Adrenal gland (tissue), 12 donors: Measurements from ENCODE around the gene PRKCA. TPM values are rescaled to one million over a fixed set of nuclear protein-coding genes. Genes with fewer than 3 reads are reported as not detected.
A peak's percentile ranks its signal among the peaks of the same experiment; 100 is the strongest.

Source experiments
- DNase-seq, 7 donors: peaks; one replicate each; pipeline ENCODE4 v3.0.0-alpha.2; 2019 to 2020
- H3K27ac ChIP-seq, 5 donors: fragments of 200-600 bp; sonication (generic) in 4 of 5; 1 replicate in 3 of 5; 2 replicates in 2 of 5; pipeline versions ENCODE4 v1.5.1 to v1.8.0; 2016 to 2020; ENCODE audit warnings: mild to moderate bottlenecking in 1 of 5
- H3K27me3 ChIP-seq: fragments of 200-600 bp; 2 replicates; pipeline ENCODE4 v1.8.0; 2021
- H3K36me3 ChIP-seq, 2 donors: fragments of 200-600 bp; replicated peaks in 1 of 2; 1 replicate in 1 of 2; 2 replicates in 1 of 2; pipeline versions ENCODE4 v1.5.1 to v1.8.0; 2018 to 2022
- H3K4me1 ChIP-seq, 2 donors: fragments of 200-600 bp; replicated peaks in 1 of 2; 1 replicate in 1 of 2; 2 replicates in 1 of 2; pipeline versions ENCODE4 v1.5.1 to v1.8.0; 2018 to 2021
- H3K4me3 ChIP-seq, 4 donors: fragments of 200-600 bp; sonication (generic) in 3 of 4; one replicate each; pipeline ENCODE4 v1.5.1; 2016 to 2018
- H3K9me3 ChIP-seq, 3 donors: fragments of 200-600 bp; sonication (generic) in 1 of 3; replicated peaks in 1 of 3; 1 replicate in 2 of 3; 2 replicates in 1 of 3; pipeline versions ENCODE4 v1.5.1 to v1.8.0; 2016 to 2021
- CTCF ChIP-seq, 6 experiments: fragments of 450-650 bp in 4 of 6; fragments of 200-600 bp in 2 of 6; sonication (generic) in 1 of 6; IDR thresholded peaks; 1 replicate in 5 of 6; 2 replicates in 1 of 6; pipeline versions ENCODE4 v1.5.1 to v1.8.0; 2016 to 2021; ENCODE audit warnings: antibody characterized with exemption in 6 of 6, mild to moderate bottlenecking in 2 of 6, moderate library complexity in 1 of 6
- POLR2A ChIP-seq, 2 donors: fragments of 450-650 bp; IDR thresholded peaks; one replicate each; pipeline ENCODE4 v1.6.1; 2017; ENCODE audit warnings: antibody characterized with exemption in 2 of 2, mild to moderate bottlenecking in 2 of 2, moderate library complexity in 1 of 2
- WGBS, 4 donors: extraction: QIAGEN DNeasy Blood & Tissue Kit in 2 of 4; methylation state at CpG; one replicate each; pipeline versions ENCODE4 v1.1.5 to v1.1.7; 2013 to 2017; 5-methylcytosine and 5-hydroxymethylcytosine counted together
- intact Hi-C, 2 donors: fragments of 100-400 bp; cut with DNase I; formaldehyde crosslinking; loops; one replicate each; pipeline versions ENCODE4 v1.14.1 to v1.15.0; 2022 to 2023
- polyA plus RNA-seq, 3 donors: library from polyadenylated mRNA; stranded (reverse); fragments of 200-250 nt in 2 of 3; fragments of 350-450 nt in 1 of 3; fragmentation: Illumina TruSeq in 1 of 3; extraction: RNeasy Lipid Tissue Mini Kit (QIAGEN cat#74804) in 1 of 3; gene quantifications; one replicate each; pipeline ENCODE4 v1.2.3, GENCODE V29; 2013 to 2014
- total RNA-seq, 9 donors: library from RNA; depleted of rRNA in 4 of 9; stranded (reverse); fragments of >200 nt in 4 of 9; fragments of 120-200 nt in 1 of 9; fragmentation: NEBNext Ultra II Directional in 1 of 9; extraction: Animal tissue kit (Norgen Biotek cat#: 25700) in 1 of 9; gene quantifications; one replicate each; pipeline versions ENCODE4 v1.1.0 to v1.2.4, GENCODE V29; 2013 to 2023
- donor health status: healthy with polysubstance abuse.
- donor health status: Bipolar disorder and iron deficiency.
- donor health status: DM: yes; HTN: yes; CAD: no.
- donor health status: DM: no; HTN: no; CAD: no.
- donor health status: DM: no; HTN: no; CAD: no.
- donor health status: DM: yes; HTN: yes; CAD: no.

PRKCA gene
- total and polyA plus RNA-seq, 12 donors, result 15.1 to 202 (median 84.1) TPM

GRCh38 chr17:66519154-66519553, 216.7 kb downstream of the PRKCA start:
- no peak for TF ChIP-seq POLR2A (IDR thresholded peaks at IDR 0.05)
- TF ChIP-seq CTCF (IDR thresholded peaks at IDR 0.05), result no peak
- Histone ChIP-seq H3K27me3 (no peaks in the 10 kb centered on the region), H3K36me3 (no peaks in the 10 kb centered on the region), H3K9me3 (no peaks in the 10 kb centered on the region), H3K4me3 (no peak overlapping the region), H3K27ac (no peak overlapping the region), H3K4me1 (peaks cover 0 to 35% of the 10 kb centered on the region in 2 donors)
- DNase-seq, result no peak
- intact Hi-C loops, result no loop called here
- 91 to 98% (median 96%) methylated on average over 3 of the region's 3 CpGs for WGBS, 4 donors

- TF ChIP-seq CTCF (IDR thresholded peaks at IDR 0.05), result no peak
- no peak for TF ChIP-seq POLR2A (IDR thresholded peaks at IDR 0.05)
- no peaks in the 10 kb centered on the region for H3K9me3 ChIP-seq
- H3K36me3 ChIP-seq, result no peaks in the 10 kb centered on the region
- no peak for DNase-seq
- H3K27ac ChIP-seq, result no peak overlapping the region
- no peak overlapping the region for H3K4me3 ChIP-seq
- H3K4me1 ChIP-seq, result peaks cover 0 to 35% of the 10 kb centered on the region in 2 donors
- intact Hi-C loops, result no loop called here
- 44 to 72% (median 66%) methylated on average over 2 of the region's 2 CpGs for WGBS, 4 donors
- H3K27me3 ChIP-seq, result no peaks in the 10 kb centered on the region
Observed at GRCh38 chr17:66520999-66521398, 218.6 kb downstream of the PRKCA start.

- Histone ChIP-seq H3K27me3 (no peaks in the 10 kb centered on the region), H3K4me1 (peaks cover 0 to 28% of the 10 kb centered on the region in 2 donors), H3K27ac (peak overlapping the region in 1 of 5 donors; percentile 10), H3K9me3 (no peaks in the 10 kb centered on the region), H3K4me3 (no peak overlapping the region), H3K36me3 (no peaks in the 10 kb centered on the region)
- DNase-seq, result peak in 1 of 7 donors; percentile 46
- 91 to 97% (median 94%) methylated on average over 3 of the region's 3 CpGs for WGBS, 4 donors
- TF ChIP-seq POLR2A (IDR thresholded peaks at IDR 0.05) (no peak), CTCF (IDR thresholded peaks at IDR 0.05) (no peak)
- intact Hi-C loops, result no loop called here
Observed at GRCh38 chr17:66522591-66523272, 220.3 kb downstream of the PRKCA start.

- intact Hi-C loops, result no loop called here
- 83 to 91% (median 87%) methylated on average over 6 of the region's 6 CpGs for WGBS, 4 donors
- TF ChIP-seq CTCF (IDR thresholded peaks at IDR 0.05) (no peak), POLR2A (IDR thresholded peaks at IDR 0.05) (no peak)
- peak overlapping the region in 2 of 5 donors; percentile 10 to 25 for H3K27ac ChIP-seq
- H3K36me3 ChIP-seq, result no peaks in the 10 kb centered on the region
- no peaks in the 10 kb centered on the region for H3K27me3 ChIP-seq
- H3K4me1 ChIP-seq, result peaks cover 0 to 19% of the 10 kb centered on the region in 2 donors
- no peak overlapping the region for H3K4me3 ChIP-seq
- DNase-seq, result no peak
- H3K9me3 ChIP-seq, result no peaks in the 10 kb centered on the region
Observed at GRCh38 chr17:66523378-66524200, 221.2 kb downstream of the PRKCA start.
